GM18519 (cell line): Measurements from ENCODE around the gene TTC21A.
A peak's percentile ranks its signal among the peaks of the same experiment; 100 is the strongest.

Experiments used
- ATAC-seq: cut with Tn5 transposase; IDR thresholded peaks from one replicate; pipeline ENCODE4 v1.9.1; 2021; ENCODE audit warnings: mild to moderate bottlenecking, moderate library complexity; ENCODE audit not compliant: unreplicated experiment, low FRiP score

Gene TTC21A

DNA sequence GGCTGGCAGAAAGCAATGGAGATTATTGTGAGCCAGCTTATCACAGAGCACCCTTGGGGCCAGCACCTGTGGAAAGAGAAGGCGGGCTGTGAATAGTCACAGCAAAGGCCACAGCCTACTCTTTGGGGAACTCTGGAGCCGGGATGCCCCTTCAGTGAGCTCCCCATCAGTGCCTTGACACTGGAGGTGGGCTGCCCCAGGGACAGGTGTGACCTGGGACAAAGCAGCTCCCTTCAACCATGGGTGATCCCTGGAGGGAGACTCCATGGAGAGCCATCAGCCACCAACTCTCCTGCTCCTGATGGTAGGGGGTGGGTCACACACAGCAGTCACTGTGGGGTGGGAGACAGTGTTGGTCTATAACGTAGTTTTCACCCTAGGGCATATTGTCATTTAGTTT is 5.8 kb downstream of the TTC21A start:
- no peak for ATAC-seq

DNA sequence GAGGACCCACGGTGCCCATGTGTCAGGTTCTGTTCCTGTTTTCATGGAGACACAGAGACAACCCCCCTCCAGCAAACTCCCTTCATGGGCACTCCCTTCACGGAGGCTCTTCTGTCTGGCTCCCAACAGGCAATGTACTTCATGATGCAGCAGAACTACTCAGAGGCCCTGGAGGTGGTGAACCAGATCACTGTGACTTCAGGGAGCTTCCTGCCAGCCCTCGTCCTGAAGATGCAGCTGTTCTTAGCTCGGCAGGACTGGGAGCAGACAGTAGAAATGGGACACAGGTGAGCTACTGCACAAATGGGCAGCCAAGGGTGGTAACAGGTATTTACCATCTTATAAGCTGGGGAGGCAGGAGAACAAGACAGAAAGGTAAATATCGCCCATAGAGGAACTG is 7.0 kb downstream of the TTC21A start:
- no peak for ATAC-seq

DNA sequence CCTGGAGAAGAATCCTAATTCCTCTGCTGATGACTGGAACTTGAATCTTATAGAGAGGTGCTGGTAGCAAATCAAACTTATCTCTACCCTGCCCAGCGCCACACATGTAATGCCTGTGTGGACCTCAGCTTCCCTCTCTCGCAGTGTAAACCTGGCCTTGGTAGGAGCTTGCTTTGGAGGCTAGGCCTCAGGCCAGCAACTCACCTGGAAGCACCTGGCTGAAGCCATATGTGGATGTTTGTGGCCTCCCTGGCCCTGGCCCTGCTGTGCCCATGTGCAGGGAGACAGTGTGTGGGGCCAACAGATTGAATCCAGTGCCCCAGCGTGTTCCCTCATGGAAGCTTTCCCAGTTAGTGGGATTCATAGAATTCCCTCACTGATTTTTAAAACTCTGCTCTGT is 8.4 kb downstream of the TTC21A start:
- ATAC-seq = no peak

DNA sequence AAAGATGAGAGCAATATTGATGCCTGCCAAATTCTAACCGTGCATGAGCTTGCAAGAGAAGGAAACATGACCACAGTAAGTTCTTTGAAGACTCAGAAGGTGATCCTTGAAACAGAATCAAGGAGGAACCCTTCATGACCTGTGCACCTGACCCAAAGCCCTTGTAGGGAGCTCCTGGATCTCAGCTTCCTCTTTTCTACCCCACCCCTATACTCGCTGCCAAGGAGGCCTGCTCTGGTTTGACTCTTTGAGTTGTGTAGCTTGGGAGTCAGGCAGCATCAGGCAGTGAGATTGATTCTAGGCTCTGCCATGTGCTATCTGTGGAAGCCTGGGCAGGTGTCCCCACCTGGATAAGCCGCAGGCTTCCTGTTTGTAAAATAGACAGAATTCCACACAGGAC is 10.6 kb downstream of the TTC21A start:
- no peak for ATAC-seq

DNA sequence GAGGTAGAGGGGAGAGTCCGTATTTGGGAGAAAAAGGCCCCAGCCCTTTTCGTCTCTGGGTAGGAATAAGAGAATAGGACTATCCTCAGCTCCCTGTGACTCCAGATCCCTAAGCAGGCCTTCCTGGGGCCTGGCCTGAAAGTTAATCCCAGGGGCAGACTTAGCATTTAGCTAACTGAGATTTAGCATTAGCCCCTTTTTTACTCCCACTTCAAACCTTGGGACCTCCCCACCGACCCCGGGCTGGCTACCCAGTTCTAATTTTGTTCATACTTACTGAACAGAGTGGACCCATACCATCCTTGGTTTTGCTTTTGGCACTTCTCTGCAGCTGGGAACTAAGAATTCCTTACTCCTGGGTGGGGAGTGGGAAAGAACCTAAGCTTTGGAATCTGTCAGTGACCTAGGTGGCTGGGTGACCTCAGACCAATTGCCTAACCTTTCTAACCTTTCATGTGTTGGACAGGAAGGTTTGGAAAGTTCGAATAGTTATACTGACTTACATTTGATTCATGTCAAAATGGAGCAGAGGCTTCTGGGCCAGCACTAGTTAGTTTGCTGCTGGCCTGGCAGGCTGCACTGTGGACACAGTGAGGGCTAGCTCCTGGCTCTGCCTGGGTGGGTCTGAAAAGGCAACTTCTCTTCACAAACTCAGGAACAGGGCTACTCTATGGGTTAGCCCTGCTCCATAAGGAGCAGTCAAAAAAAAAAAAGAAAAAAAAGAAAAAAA is 11.6 kb downstream of the TTC21A start:
- no peak for ATAC-seq

DNA sequence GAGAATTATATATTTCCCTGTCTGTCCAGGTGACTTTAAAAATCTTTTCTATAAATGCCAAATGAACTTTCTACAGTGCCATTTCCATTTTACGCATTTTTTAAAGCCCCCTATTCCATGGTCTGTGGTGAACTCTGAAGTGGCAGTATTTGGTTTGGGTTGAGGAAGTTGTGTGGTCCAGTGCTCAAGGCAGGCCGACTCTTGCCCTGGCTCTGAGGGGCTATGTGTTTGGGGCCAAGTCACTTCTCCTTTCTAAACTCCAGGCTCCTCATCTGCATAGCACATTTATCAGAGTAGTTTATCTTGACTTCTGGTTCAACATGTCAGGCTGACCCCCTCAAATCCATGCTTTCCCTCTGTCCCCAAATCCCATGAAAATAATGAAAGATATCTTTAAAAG is 14.1 kb downstream of the TTC21A start:
- no peak for ATAC-seq

DNA sequence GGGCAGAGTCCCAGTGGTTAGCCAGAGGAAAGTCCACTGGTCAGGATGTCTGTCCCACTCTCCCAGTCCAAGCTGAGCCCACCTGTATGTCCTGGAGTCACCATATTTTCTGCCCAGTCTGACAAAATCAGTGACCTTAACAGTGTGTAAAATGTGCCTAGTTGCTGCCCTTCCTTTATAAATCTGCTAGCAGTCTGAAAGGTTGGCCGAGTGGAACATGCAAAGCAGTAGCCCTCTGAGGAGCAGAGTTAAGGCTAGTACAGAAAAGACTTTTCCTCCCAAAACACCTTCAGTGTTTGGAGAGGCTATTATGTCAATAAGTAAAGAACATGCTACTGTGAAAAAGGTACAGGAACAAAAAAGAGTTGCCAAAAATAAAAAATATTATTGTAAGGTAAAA is 15.3 kb downstream of the TTC21A start:
- ATAC-seq = peak; percentile 61

DNA sequence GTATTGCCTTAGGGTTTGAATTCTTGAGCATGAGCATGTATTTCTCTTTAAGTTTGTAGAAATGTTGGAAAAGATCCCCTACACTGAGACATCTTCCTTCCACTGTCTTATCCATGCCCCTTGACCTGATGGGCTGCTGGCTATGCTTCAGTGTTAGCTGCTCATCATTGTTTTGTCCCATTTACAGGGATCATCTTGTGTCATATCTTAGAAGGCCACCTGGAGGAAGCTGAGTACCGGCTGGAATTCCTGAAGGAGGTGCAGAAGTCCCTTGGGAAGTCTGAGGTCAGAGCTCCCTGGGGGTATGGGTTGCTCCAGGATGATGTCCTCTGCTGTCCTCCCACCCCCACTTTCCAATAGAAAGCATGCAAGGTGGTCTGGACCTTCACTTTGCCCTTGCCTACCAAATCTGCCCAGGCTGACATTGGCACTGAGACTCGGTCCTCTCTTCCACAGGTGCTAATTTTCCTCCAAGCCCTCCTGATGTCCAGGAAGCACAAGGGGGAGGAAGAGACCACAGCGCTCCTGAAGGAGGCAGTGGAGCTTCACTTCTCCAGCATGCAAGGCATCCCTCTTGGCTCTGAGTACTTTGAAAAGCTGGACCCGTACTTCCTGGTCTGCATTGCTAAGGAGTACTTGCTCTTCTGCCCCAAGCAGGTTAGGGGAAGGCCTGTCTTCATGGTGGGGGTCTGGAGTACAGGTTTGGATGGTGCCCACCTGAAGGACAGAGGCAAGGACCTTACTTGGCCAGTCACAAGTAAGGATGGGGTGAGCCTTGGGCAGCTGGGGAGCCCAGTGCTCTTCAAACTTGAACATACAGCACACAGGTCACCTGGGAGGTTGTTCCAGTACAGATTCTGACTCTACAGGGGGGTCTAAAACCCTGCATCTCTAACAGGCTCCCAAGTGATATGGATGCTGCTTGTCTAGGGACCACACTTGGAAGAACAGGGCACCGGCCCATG is 17.7 kb downstream of the TTC21A start:
- ATAC-seq = no peak

DNA sequence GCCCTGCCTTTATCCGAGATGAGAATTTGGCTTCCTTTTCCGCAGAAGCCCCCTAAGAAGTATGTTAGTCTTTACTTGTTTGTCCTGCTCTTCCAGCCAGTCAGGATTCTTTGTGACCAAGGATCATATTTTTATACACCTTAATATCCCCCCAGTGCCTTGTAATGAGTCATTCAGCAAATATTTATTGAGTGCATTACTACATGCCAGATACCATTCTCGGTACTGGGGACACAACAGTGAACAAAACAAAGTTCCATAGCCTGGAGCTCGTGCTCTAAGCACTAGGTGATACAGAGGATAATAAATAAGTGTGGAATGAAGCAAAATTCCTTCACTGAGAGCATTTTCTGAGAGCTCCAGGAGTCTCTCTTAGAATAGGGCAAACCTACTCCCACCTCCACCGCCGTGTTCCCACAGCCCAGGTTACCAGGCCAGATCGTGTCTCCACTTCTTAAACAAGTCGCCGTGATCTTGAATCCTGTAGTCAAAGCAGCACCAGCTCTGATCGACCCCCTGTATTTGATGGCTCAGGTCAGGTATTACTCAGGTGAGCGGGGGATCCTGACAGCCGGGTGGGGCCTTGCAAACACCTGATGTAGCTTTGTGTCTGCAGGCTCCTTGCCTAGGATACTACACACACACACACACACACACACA is 18.5 kb downstream of the TTC21A start:
- no peak for ATAC-seq

DNA sequence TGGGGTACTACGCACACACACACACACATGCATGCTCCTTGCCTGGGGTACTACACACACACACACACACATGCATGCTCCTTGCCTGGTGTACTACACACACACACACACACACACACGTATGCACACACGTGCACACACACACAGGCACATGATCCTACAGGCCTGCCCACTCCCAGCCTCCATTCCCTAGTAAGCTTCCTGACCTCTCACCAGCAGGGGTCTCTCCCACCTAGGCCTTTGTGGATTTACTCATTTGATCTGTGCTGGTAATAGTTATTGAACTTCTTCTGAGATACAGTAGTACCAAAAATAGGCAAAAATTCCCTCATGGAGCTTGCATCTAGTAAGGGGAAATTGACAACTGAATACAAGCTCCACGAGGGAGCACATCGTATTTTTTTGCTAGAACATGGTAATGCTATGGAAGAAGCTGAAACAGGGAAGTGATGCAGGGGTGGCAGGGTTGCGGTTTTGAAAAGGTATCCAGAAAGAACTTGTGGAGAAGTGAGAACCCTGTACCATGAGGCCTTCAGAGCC is 19.1 kb downstream of the TTC21A start:
- ATAC-seq = no peak

DNA sequence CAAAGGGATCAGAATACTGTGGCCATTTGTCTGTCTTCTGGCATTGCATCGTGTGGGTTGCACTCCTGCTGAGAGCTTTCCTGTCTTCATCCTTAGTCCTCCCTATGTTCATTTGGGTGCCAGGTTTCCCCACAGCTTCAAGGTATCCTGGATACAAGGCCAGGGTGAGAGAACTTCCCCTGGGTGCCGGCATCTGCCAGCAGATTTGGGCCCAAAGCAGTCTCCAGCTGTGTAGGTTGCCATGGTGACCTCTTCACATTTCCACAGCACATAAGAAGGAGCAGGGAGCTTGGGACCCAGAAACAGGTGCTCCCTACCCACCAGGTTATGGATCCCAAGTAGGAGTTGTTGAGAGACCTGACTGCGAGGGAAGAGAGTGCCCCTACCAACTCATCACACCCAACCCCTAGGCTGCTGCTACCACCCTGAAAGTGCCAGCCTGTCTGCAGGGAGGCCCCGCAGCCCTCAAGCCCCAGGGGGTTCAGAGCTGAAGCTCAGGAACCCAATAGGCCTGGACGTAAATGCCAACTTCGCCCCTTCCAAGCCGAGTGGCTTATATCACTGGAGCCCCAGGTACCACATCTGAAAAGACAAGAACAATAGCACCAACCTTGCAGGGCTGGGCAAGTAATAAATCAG is 19.9 kb downstream of the TTC21A start:
- ATAC-seq = no peak

DNA sequence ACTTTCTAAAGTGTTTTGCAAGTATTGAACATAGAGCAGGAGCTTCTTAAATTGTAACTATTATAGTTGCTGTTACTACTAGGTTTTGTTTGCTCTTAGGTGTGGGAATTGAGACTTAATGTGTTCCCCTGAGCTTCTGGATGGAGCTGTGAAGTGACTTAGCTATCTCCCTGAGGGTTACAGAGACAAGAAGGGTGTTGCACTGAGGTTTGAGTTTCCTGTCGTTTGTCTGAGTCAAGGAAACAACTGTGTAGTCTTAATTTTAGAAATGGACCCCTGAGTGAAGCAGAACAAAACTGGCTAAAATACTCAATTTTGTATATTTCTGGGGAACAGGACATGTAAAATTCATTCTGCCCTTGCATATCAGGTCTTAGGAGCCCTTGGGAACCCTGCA is 20.4 kb downstream of the TTC21A start:
- no peak for ATAC-seq

DNA sequence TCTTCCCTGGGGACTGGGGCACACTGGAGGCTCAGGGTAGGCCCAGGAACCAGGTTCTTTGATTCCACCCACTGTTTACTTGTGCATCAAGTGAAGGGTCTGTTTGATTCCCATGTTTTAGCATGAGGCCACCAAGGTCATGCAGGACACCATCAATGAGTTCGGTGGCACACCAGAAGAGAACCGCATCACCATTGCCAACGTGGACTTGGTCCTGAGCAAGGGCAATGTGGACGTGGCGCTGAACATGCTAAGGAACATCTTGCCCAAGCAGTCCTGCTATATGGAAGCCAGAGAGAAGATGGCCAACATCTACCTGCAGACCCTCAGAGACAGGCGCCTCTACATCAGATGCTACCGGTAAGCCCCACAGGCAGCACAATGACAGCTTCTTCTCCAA is 21.5 kb downstream of the TTC21A start:
- ATAC-seq = no peak

DNA sequence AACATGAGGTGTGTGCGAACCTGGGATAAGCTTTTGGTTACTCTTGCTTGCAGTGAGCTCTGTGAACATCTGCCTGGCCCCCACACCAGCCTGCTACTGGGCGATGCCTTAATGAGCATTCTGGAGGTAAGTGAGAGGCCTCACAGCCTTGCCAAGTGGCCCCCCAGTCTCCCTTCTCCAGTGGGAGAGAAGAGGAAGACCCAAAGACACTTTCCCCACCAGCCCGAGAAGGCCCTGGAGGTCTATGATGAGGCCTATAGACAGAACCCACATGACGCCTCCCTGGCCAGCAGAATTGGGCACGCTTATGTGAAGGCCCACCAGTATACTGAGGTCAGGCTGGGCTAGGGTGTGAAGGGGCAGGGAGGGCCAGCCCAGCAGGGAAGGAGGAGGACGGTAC is 22.5 kb downstream of the TTC21A start:
- ATAC-seq = no peak

DNA sequence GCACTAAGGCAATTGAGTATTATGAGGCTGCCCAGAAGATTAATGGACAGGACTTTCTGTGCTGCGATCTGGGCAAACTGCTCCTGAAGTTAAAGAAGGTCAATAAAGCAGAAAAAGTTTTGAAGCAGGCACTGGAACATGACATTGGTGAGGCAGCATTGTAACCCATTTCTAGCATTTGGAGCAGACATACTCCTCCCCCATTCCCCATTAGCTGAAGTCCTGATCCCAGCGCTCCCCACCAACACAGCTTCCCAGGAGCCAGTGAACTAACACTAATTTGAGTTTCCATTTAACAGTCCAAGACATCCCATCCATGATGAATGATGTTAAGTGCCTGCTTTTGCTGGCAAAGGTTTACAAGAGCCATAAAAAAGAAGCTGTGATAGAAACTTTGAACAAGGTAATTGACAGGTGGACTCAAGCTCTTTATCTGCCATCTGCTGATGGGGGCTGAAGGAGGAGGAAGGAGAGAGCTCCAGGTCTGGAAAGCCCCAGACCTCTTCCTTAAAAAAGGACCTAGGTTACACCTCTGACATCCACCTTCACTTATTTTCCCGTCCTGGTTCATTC is 23.3 kb downstream of the TTC21A start:
- ATAC-seq = no peak

DNA sequence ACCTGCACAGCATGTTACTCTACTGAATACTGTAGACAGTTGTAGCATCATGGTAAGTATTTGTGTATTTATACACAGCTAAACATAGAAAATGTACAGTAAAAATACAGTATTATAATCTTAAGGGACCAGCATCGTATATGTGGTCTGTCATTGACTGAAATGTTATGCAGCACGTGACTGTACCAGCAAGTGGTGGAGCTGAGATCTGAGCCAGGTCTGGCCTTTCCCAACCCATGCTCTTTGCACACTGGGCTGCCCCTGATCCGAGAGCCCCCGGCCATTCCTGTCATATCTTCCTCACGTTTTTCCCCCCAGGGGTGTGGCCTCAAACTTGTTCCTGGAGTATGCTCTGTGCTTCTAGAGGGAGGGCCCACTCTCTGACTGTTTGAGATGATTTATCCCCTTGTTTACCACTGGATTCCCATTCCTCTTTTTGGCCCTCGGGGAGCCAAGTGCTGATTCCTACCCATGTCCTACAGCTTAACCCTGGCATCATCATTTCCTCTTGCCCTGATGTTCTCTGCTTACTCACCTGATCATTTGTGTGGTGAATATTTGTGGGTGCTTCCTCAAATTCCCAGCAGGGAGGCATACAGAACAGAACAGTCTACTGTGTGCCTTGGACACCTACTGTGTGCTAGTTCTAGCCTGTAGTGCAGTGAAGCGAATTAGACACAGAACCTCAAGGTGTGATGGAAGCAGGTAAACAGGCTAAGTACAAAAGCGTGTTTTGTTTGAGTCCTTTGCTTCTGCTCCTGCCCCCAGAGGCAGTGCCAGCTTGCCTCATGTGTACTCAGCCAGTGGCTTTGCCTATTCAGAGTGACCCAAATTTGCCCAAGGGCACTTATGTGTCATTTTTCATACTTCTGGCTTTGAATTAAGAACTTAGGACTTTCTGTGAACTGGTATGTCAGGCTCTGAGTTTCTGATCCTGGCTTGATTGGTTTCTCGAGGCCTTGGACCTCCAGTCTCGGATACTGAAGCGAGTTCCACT is 24.9 kb downstream of the TTC21A start:
- ATAC-seq = no peak

DNA sequence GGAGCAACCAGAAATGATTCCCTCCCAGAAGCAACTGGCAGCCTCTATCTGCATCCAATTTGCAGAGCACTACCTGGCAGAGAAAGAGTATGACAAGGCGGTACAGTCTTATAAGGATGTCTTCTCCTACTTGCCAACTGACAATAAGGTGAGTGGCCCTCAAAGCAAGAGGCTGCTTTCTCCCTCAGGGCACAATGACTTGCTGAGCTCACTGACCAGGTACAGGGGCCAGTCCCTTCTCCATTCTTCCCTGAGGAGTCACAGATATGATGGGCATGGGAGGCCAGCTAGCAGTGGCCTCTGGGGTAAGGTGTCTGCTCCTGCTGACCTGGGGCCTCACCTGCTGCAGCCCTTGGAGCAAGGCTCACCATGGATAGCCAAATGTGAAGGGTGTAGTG is 25.6 kb downstream of the TTC21A start:
- ATAC-seq = no peak

DNA sequence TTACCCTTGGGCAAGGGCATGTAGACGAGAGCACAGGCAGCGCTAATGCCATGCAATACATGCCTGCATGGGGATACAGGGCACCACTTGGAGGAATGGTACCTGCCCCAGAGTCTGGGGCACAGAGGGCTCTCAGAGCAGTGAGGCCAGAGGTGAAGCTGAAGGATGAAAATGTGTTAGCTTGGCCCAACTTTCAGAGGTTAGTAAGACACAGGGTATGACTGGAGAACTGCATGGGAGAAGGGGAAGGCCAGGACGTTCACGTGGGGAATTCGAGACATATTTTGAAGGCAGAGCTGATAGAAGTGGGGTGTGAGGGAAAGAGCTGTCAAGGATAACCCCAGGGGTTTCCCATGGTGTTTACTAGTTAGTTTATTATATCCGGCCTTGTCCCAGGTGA is 26.3 kb downstream of the TTC21A start:
- no peak for ATAC-seq

DNA sequence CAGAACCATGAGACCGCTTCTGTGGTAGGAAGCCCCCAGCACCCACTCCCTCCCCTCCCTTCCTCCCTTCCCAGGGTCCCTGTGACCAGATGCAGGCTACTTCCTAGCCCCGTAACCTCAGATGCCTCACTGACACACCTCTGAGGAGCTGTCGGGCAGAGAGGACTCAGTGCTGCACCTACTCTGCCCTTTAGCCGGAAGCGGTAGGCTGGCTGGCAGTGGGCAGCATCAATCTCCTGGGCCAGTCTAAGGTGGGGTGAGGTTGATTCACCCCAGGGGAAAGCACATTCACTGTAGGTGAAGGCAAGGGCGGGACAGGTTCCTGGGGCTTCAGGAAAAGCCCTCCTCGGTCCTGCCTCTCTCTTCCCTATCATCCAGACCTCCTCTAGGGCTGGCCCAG is 26.8 kb downstream of the TTC21A start:
- ATAC-seq = no peak
